ENCODE measurements around the gene CAMTA1.

CAMTA1 gene

GRCh38 chr1:7105269-7105668 is 320.0 kb downstream of the CAMTA1 start:
- peaks cover 7% of the 10 kb centered on the region; the same call in 1 of the 2 replicates for H3K9me3 ChIP-seq (ENCODE audit: insufficient read depth, low read length)

DNA sequence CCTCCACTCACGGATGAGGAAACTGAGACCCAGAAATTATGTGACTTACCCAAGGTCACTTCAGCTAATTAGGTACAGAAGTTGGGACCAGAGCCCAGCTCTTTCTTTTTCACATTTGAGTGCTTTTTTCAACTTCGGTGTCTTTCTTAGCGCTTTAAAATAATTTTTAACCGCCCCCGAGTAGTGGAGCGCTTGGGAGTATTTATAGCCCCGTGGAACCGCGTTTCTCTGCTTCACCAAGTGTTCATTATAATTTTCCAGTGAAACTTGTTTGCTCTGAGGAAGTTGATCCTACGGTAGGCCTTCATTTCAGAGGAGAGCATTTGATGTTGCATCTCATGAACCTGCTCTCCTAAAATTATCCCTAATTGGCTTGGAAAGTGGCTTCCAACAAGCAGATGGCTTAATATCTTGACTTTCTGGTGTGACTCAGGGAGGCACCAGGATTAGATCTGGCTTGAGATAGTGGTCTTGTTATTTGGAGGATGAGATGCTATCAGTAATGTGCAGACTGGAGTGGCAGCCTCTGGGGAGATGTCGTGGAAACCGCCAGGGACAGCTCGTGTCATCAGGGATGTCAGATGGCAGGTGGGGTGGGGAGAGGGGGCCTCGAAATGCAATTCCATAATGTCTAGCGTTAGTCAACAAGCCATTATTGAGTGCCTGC is 321.3 kb downstream of the CAMTA1 start:
- no peak overlapping the region for H2AFZ ChIP-seq (ENCODE audit: low read depth, low read length, severe bottlenecking)
- H3K79me2 ChIP-seq (ENCODE audit: insufficient read depth, low read length) = no peaks in the 10 kb centered on the region
- no peaks in the 10 kb centered on the region for H3K9me2 ChIP-seq (replicated peaks; ENCODE audit: insufficient read depth, low read length)
- H3K27ac ChIP-seq (ENCODE audit: low read depth, low read length) = no peak overlapping the region
- no peak overlapping the region for H3K4me3 ChIP-seq (ENCODE audit: insufficient read depth, low read length, poor library complexity, severe bottlenecking)
- TF ChIP-seq, protein P1, sequence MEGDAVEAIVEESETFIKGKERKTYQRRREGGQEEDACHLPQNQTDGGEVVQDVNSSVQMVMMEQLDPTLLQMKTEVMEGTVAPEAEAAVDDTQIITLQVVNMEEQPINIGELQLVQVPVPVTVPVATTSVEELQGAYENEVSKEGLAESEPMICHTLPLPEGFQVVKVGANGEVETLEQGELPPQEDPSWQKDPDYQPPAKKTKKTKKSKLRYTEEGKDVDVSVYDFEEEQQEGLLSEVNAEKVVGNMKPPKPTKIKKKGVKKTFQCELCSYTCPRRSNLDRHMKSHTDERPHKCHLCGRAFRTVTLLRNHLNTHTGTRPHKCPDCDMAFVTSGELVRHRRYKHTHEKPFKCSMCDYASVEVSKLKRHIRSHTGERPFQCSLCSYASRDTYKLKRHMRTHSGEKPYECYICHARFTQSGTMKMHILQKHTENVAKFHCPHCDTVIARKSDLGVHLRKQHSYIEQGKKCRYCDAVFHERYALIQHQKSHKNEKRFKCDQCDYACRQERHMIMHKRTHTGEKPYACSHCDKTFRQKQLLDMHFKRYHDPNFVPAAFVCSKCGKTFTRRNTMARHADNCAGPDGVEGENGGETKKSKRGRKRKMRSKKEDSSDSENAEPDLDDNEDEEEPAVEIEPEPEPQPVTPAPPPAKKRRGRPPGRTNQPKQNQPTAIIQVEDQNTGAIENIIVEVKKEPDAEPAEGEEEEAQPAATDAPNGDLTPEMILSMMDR (IDR thresholded peaks at IDR 0.05; ENCODE audit: insufficient read depth, low read length, poor library complexity, severe bottlenecking) = no peak
- no peak for TF ChIP-seq EZH2phosphoT487 (conservative IDR thresholded peaks at IDR 0.05; ENCODE audit: low read length)
- H4K20me1 ChIP-seq (ENCODE audit: low read depth, low read length) = no peaks in the 10 kb centered on the region
- no peak overlapping the region for H3K9ac ChIP-seq (ENCODE audit: low read length)
- H3K4me2 ChIP-seq (ENCODE audit: low read depth, low read length, poor library complexity, severe bottlenecking) = no peak overlapping the region
- no peaks in the 10 kb centered on the region for H3F3A ChIP-seq (ENCODE audit: insufficient read depth)
- peaks cover 7% of the 10 kb centered on the region; the same call in 1 of the 2 replicates for H3K9me3 ChIP-seq (ENCODE audit: insufficient read depth, low read length)
- H3K36me3 ChIP-seq (ENCODE audit: low read length) = no peaks in the 10 kb centered on the region
- H3K27me3 ChIP-seq (ENCODE audit: low read length) = no peaks in the 10 kb centered on the region

More at GRCh38 chr1:7105269-7105668, 320.0 kb downstream of the CAMTA1 start:
- H3K27ac ChIP-seq (ENCODE audit: low read depth, low read length) = no peak overlapping the region
- H2AFZ ChIP-seq (ENCODE audit: low read depth, low read length, severe bottlenecking) = no peak overlapping the region
- no peak overlapping the region for H3K9ac ChIP-seq (ENCODE audit: low read length)
- no peak overlapping the region for H3K4me2 ChIP-seq (ENCODE audit: low read depth, low read length, poor library complexity, severe bottlenecking)
- no peaks in the 10 kb centered on the region for H3K79me2 ChIP-seq (ENCODE audit: insufficient read depth, low read length)
- no peaks in the 10 kb centered on the region for H3K9me2 ChIP-seq (replicated peaks; ENCODE audit: insufficient read depth, low read length)
- no peaks in the 10 kb centered on the region for H3K27me3 ChIP-seq (ENCODE audit: low read length)
- no peak for TF ChIP-seq EZH2phosphoT487 (conservative IDR thresholded peaks at IDR 0.05; ENCODE audit: low read length)
- TF ChIP-seq, protein P1 (IDR thresholded peaks at IDR 0.05; ENCODE audit: insufficient read depth, low read length, poor library complexity, severe bottlenecking) = no peak
- H4K20me1 ChIP-seq (ENCODE audit: low read depth, low read length) = no peaks in the 10 kb centered on the region
- no peaks in the 10 kb centered on the region for H3F3A ChIP-seq (ENCODE audit: insufficient read depth)
- no peak overlapping the region for H3K4me3 ChIP-seq (ENCODE audit: insufficient read depth, low read length, poor library complexity, severe bottlenecking)
- H3K36me3 ChIP-seq (ENCODE audit: low read length) = no peaks in the 10 kb centered on the region

- Histone ChIP-seq H3K9ac (ENCODE audit: low read length) (no peak overlapping the region), H3K9me3 (ENCODE audit: insufficient read depth, low read length) (peaks cover 7% of the 10 kb centered on the region; the same call in 1 of the 2 replicates), H3K4me3 (ENCODE audit: insufficient read depth, low read length, poor library complexity, severe bottlenecking) (no peak overlapping the region), H3K4me2 (ENCODE audit: low read depth, low read length, poor library complexity, severe bottlenecking) (no peak overlapping the region), H3K27ac (ENCODE audit: low read depth, low read length) (no peak overlapping the region), H3K9me2 (replicated peaks; ENCODE audit: insufficient read depth, low read length) (no peaks in the 10 kb centered on the region), H4K20me1 (ENCODE audit: low read depth, low read length) (no peaks in the 10 kb centered on the region), H3K79me2 (ENCODE audit: insufficient read depth, low read length) (no peaks in the 10 kb centered on the region), H3K36me3 (ENCODE audit: low read length) (no peaks in the 10 kb centered on the region), H2AFZ (ENCODE audit: low read depth, low read length, severe bottlenecking) (no peak overlapping the region), H3F3A (ENCODE audit: insufficient read depth) (no peaks in the 10 kb centered on the region), H3K27me3 (ENCODE audit: low read length) (no peaks in the 10 kb centered on the region)
- TF ChIP-seq, protein P1 (IDR thresholded peaks at IDR 0.05; ENCODE audit: insufficient read depth, low read length, poor library complexity, severe bottlenecking) = no peak
- TF ChIP-seq EZH2phosphoT487 (conservative IDR thresholded peaks at IDR 0.05; ENCODE audit: low read length) = no peak
These were observed 322.0 kb downstream of the CAMTA1 start for GRCh38 chr1:7107109-7107830.

Data from SU-DHL-6 (cell line).